Measurements from ENCODE around the gene OS9.
"Not testable (repeated sequence)": the region's sequence is repeated elsewhere in the genome, so short reads cannot be mapped to it uniquely, and the experiment has no call there.

GRCh38 chr12:57656408-57656807 lies 37.5 kb upstream of the OS9 start:
- TF ChIP-seq TCF7L2 (IDR thresholded peaks at IDR 0.05; ENCODE audit: low read depth, low read length); SIN3A (IDR thresholded peaks at IDR 0.05; ENCODE audit: borderline replicate concordance, insufficient read depth, low read depth, low read length): not testable (repeated sequence)
